Testis (tissue), 3 donors: Measurements from ENCODE around the gene FBXO3. TPM values are rescaled to one million over a fixed set of nuclear protein-coding genes. Genes with fewer than 3 reads are reported as not detected.

Source experiments
- DNase-seq: peaks from one replicate; pipeline ENCODE4 v3.0.0-alpha.2; 2019
- H3K27ac ChIP-seq, 2 donors: fragments of 200-600 bp; sonication (generic); one replicate each; pipeline ENCODE4 v1.5.1; 2019
- H3K27me3 ChIP-seq: fragments of 200-600 bp; sonication (generic); one replicate; pipeline ENCODE4 v1.5.1; 2019
- H3K36me3 ChIP-seq: fragments of 200-600 bp; sonication (generic); one replicate; pipeline ENCODE4 v1.5.1; 2017; ENCODE audit warnings: low read depth; ENCODE audit errors: missing control alignments
- H3K4me1 ChIP-seq: fragments of 200-600 bp; sonication (generic); one replicate; pipeline ENCODE4 v1.5.1; 2019
- H3K4me3 ChIP-seq, 2 donors: fragments of 200-600 bp; sonication (generic); one replicate each; pipeline ENCODE4 v1.5.1; 2017 to 2019
- H3K9me3 ChIP-seq: fragments of 200-600 bp; sonication (generic); one replicate; pipeline ENCODE4 v1.5.1; 2017
- CTCF ChIP-seq, 3 experiments: fragments of 450-650 bp in 2 of 3; fragments of 200-600 bp in 1 of 3; sonication (generic) in 1 of 3; IDR thresholded peaks; one replicate each; pipeline ENCODE4 v1.5.1; 2016 to 2019; ENCODE audit warnings: antibody characterized with exemption in 3 of 3, mild to moderate bottlenecking in 2 of 3, moderate library complexity in 1 of 3
- POLR2A ChIP-seq: fragments of 450-650 bp; IDR thresholded peaks from one replicate; pipeline ENCODE4 v1.6.1; 2017; ENCODE audit warnings: antibody characterized with exemption, mild to moderate bottlenecking, moderate library complexity
- WGBS, 2 donors: methylation state at CpG; one replicate each; pipeline ENCODE4 v1.1.5; 2018; 5-methylcytosine and 5-hydroxymethylcytosine counted together
- intact Hi-C: fragments of 100-400 bp; cut with DNase I; formaldehyde crosslinking; loops from one replicate; pipeline ENCODE4 v1.15.1; 2023; ENCODE audit warnings: low total_unique reads
- polyA plus RNA-seq: library from polyadenylated mRNA; stranded (reverse); fragments of 350-450 nt; fragmentation: Illumina TruSeq; extraction: RNeasy Lipid Tissue Mini Kit (QIAGEN cat#74804); gene quantifications from one replicate; pipeline ENCODE4 v1.2.3, GENCODE V29; 2014; ENCODE audit warnings: low read depth, low replicate concordance; ENCODE audit not compliant: insufficient read depth
- total RNA-seq, 2 donors: library from RNA; depleted of rRNA; stranded (reverse); fragments of >200 nt; gene quantifications; one replicate each; pipeline ENCODE4 v1.2.3, GENCODE V29; 2016

The FBXO3 gene
- total and polyA plus RNA-seq, 3 donors from 2014 or later, result 27.2 to 44.8 (median 39.3) TPM

- H3K4me1 ChIP-seq, result peaks cover 9% of the 10 kb centered on the region
- no peak overlapping the region for H3K4me3 ChIP-seq
- TF ChIP-seq POLR2A (no peak), CTCF (IDR thresholded peaks at IDR 0.05) (no peak)
- DNase-seq, result no peak
- H3K27me3 ChIP-seq, result no peaks in the 10 kb centered on the region
- H3K36me3 ChIP-seq, result no peaks in the 10 kb centered on the region
- no peak overlapping the region for H3K27ac ChIP-seq
- intact Hi-C loops, result no loop called here
- WGBS, 2 donors, result 41 to 50% methylated on average over 1 of the region's 1 CpG
- no peaks in the 10 kb centered on the region for H3K9me3 ChIP-seq
These were observed 1.4 kb downstream of the FBXO3 start for GRCh38 chr11:33772870-33773269.

GRCh38 chr11:33772300-33772699 lies 2.0 kb downstream of the FBXO3 start:
- H3K27me3 ChIP-seq, result no peaks in the 10 kb centered on the region
- DNase-seq, result no peak
- intact Hi-C loops, result no loop called here
- no peak overlapping the region for H3K4me3 ChIP-seq
- H3K27ac ChIP-seq, result no peak overlapping the region
- WGBS, 2 donors, result 63 to 79% methylated on average over 4 of the region's 4 CpGs
- H3K36me3 ChIP-seq, result no peaks in the 10 kb centered on the region
- TF ChIP-seq CTCF (IDR thresholded peaks at IDR 0.05), result no peak
- TF ChIP-seq POLR2A, result no peak
- H3K4me1 ChIP-seq, result peaks cover 9% of the 10 kb centered on the region
- H3K9me3 ChIP-seq, result no peaks in the 10 kb centered on the region

GRCh38 chr11:33770236-33770635 lies 4.1 kb downstream of the FBXO3 start:
- WGBS, 2 donors, result 69 to 75% methylated on average over 2 of the region's 2 CpGs
- H3K36me3 ChIP-seq, result no peaks in the 10 kb centered on the region

GRCh38 chr11:33769542-33769941 lies 4.8 kb downstream of the FBXO3 start:
- H3K4me3 ChIP-seq, result no peak overlapping the region
- intact Hi-C loops, result no loop called here
- H3K9me3 ChIP-seq, result no peaks in the 10 kb centered on the region
- H3K27ac ChIP-seq, result no peak overlapping the region
- no peaks in the 10 kb centered on the region for H3K27me3 ChIP-seq
- TF ChIP-seq POLR2A (no peak), CTCF (IDR thresholded peaks at IDR 0.05) (no peak)
- no peaks in the 10 kb centered on the region for H3K36me3 ChIP-seq
- 91 to 94% methylated on average over 4 of the region's 4 CpGs for WGBS, 2 donors
- H3K4me1 ChIP-seq, result peaks cover 9% of the 10 kb centered on the region
- no peak for DNase-seq

More at GRCh38 chr11:33770236-33770635, 4.1 kb downstream of the FBXO3 start:
- no peak for DNase-seq
- Histone ChIP-seq H3K9me3 (no peaks in the 10 kb centered on the region), H3K4me1 (peaks cover 9% of the 10 kb centered on the region), H3K27me3 (no peaks in the 10 kb centered on the region), H3K27ac (no peak overlapping the region), H3K4me3 (no peak overlapping the region)
- intact Hi-C loops, result no loop called here
- TF ChIP-seq CTCF (IDR thresholded peaks at IDR 0.05) (no peak), POLR2A (no peak)

GRCh38 chr11:33767624-33768023 lies 6.7 kb downstream of the FBXO3 start:
- no peaks in the 10 kb centered on the region for H3K9me3 ChIP-seq
- H3K4me3 ChIP-seq, result no peak overlapping the region
- intact Hi-C loops, result no loop called here
- H3K4me1 ChIP-seq, result no peaks in the 10 kb centered on the region
- H3K27me3 ChIP-seq, result no peaks in the 10 kb centered on the region
- no peaks in the 10 kb centered on the region for H3K36me3 ChIP-seq
- DNase-seq, result no peak
- WGBS, 2 donors, result 89 to 94% methylated on average over 4 of the region's 4 CpGs
- H3K27ac ChIP-seq, result no peak overlapping the region
- TF ChIP-seq CTCF (IDR thresholded peaks at IDR 0.05), result no peak
- no peak for TF ChIP-seq POLR2A
